HG03064 (cell line): Measurements from ENCODE around the gene BRI3.

Source experiments
- ATAC-seq: cut with Tn5 transposase; IDR thresholded peaks from one replicate; pipeline ENCODE4 v1.9.1; 2021; ENCODE audit warnings: low read depth; ENCODE audit not compliant: unreplicated experiment

BRI3 gene

DNA sequence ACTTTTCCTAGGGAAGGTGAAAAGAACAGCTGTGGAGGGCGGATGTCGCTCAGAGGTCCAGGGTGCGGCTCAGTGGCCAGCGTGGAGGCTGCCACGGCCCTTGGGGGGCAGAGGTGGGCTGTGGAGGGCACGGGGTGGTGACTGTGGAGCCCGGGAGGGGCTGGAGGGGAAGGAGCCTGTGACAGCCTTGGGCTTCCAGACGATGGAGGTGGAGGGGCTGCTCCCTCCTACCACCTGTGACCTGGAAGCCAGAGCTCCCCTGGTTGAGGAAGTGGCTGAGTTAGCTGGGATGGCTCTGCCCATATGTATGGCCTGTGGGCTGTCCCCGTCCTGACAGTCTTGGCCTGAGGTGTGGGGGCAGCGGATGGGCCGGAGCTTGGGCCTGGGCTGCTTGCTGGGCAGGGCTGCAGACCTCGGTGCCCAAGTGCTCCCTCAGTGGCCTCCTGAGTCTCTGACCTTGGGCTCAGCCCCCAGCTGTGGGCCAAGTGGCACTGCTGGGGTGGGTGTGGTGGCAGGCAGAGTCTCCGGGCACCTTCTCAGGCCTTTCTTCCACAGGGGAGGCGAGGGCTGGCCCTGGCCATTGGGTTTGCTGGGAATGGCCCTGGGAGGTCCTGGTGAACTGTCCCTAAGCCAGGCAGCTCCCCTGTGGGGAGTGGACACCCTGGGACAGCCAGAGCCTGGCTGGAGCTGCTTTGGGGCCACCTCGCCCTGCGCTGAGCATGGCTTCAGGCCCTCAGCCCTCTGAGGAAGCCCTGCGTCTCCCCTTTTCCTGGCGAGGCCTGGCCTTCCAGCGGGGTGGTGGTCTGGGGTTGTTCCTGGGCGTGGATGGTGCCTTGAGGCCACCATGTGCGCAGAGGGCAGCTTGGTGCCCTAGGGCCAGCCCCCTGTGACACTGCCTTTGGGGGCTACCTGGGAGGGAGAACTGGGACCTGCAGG lies 3.9 kb downstream of the BRI3 start:
- no peak for ATAC-seq

- no peak for ATAC-seq
Observed at GRCh38 chr7:98286093-98286539, 4.6 kb downstream of the BRI3 start.

DNA sequence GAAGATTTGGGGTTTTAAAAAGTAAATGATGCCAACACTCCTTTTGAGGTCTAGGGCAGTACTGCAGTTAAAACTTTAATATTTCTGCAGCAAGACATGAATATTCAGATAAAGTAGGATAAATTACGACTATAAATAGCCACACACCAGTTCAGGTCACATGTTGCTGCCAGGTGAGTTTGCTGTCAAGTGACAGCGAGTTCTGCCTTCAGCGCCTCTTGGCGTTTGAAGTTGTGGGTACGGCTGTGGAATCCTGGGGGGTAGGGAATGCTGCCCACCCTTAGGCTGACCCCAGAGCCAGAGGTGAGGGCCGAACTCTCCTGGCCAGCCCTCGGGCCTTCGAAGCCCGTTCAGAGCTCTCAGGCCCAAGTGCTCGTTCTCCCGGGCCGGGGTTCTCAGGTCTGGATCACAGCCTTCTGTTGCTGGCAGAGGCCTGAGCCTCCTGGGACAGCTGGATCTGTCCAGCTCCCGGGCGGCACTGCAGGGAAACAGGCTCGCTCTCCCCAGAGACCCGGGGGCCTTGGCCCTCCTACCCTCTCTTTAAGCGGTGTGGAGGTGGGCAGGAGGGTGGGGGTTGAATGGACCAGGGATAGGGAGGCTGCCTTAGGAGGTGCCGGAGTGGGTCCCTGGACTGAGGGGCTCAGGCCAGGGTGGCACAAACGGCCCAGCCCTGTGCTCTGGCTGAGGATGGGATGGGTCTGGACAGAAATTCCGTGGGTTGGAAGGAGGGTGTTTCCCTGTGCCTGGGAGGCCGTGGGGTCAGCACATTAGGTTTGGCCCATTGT lies 5.4 kb downstream of the BRI3 start:
- ATAC-seq: no peak

DNA sequence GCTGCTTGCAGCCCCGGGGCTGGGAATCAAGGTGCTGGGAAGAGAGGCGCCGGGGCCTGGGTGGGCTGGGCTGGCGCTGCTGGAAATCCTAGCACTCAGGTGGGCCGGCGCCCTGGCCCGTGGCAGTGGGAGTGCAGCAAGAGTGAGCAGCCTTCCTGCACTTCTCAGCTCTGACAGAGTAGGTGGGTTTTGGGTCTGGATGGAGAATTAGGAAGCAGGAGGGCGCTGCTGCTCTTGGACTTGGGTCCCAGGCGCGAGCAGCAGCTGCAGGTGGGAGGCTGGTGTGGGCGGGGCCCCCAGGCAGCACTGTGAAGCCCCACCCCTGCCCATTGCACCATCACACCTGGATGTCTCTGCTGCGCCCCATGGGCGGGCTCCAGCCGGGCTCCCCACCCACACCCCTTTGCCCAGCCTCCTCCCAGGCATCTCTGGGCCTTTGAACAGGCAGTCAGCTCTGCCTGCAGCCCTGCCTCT lies 6.0 kb downstream of the BRI3 start:
- ATAC-seq: no peak

DNA sequence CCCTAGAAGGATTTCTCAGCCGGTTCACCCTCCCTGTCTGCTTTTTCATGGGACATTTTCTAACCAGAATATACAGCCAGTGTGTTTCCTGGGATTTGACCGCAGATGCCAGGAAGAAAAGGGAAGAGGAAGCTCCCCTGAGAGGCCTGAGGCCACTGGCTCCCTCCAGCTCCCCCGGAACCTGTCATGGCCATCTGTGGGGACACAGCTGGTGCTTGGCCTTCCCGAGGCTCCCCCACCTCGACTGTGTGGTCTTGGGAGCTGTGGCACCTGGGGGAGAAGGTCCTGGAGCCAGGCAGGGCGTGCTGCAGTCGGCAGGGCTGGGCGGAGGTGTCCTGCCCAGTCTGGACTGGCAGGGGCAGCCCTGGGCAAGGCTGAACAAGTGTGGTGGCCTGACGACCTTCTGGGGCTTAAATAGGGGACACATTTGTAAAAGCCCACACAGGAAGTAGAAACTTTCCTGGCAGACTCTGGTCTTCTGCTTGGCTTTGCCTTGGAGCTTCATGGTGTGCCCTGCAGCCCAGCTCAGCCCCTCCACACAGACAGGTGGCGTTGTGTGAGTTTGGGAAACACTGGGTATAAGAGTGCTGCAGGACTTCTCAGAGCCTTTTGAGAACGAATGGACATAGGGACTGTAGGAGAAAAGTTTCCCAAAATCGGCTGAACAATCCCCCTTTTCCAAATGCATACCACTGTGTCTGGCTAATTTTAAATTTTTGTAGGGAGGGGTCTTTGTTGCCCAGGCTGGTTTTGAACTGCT lies 6.8 kb downstream of the BRI3 start:
- ATAC-seq: no peak

- ATAC-seq: no peak
Observed at GRCh38 chr7:98289333-98289875, 7.9 kb downstream of the BRI3 start.

DNA sequence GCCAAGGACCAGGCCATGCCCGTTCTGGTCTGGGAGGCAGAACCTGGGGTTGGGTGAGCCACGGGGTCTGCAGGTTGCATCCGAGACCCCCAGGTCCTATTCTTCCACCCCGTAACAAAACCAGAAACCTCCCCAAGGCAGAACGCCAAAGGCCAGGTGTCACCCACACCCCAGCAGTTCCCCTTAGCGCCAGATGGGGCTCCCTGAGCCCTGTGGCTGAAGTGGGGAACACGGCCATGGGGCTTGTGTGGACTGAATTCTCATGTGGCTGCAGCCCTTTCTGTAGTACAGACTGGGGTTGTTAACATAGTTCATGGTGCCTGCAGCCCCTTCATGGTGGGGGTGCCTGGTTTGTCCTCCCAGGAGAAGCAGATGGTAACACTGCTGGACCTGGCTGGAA lies 10.2 kb downstream of the BRI3 start:
- no peak for ATAC-seq

- no peak for ATAC-seq
Observed at GRCh38 chr7:98293265-98293664, 11.8 kb downstream of the BRI3 start.

GRCh38 chr7:98293746-98294145 lies 12.3 kb downstream of the BRI3 start:
- ATAC-seq: no peak

DNA sequence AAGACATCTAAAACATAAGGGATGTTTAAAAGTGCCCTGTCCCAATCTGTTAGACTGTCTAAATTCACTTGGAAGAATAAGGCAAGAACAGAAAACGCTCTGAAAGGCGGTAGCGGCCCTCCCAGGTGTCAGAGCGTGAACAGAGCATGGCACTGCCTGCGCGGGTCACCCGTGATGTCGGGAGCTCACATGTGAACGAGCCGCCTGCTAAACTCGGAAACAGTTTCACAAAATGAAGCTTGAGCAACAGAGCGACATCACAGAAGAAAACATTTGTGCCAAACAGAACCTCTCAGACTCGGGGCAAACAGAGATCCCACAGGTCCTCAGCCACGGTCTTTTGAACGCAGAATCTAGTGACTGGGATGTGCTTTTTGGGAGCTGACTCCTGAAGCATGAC lies 12.8 kb downstream of the BRI3 start:
- no peak for ATAC-seq

DNA sequence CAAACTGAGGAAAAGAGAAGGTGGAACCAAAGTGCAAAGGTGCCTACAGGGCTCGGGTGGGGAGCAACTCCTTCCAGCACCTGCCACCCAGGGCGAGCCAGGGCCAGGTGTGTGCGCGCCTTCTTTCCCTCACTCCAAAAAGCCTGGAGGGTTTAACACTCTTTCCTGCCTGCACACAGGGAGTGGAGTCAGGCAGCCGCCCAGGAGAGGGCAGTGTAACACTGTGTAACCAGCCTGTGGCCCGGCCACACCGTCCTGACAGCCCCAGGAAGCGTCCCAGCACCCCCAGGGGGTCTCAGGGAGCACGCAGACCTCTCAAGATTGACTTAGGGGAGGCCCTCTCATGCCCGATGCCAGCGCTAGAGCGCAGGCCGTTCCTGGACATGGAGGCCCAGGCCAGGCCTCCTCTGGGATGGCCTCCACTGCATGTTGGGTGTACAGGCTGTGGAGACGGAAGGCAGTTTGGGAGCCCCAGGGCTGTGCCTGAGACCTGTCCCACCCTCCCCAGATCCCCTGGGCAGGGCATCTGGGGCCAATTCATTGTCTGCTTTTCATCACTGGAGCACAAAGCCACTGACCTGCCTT lies 13.4 kb downstream of the BRI3 start:
- ATAC-seq: no peak

- ATAC-seq: no peak
Observed at GRCh38 chr7:98295467-98296192, 14.1 kb downstream of the BRI3 start.

DNA sequence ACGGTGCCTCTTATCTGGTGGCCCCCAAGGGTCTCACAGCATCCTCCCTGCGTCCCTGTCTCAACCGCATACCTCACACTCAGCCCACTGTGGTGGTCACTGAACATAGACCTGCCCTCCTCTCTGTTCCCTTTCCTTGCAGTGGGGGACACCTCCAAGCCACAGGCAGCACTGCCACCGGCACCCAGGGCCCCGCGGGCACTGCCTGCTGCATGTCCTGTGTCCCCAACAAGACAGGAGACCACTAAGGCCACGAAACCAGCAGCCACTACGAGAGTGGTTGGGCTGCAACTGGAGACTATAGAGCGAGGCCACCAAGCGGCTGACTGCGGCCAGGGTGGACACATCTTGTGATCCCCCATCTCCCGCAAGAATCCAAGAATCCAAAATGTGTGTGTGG lies 15.3 kb downstream of the BRI3 start:
- ATAC-seq: no peak

GRCh38 chr7:98297626-98298286 lies 16.3 kb downstream of the BRI3 start:
- ATAC-seq: no peak

GRCh38 chr7:98300595-98301372 lies 19.3 kb downstream of the BRI3 start:
- ATAC-seq: no peak

DNA sequence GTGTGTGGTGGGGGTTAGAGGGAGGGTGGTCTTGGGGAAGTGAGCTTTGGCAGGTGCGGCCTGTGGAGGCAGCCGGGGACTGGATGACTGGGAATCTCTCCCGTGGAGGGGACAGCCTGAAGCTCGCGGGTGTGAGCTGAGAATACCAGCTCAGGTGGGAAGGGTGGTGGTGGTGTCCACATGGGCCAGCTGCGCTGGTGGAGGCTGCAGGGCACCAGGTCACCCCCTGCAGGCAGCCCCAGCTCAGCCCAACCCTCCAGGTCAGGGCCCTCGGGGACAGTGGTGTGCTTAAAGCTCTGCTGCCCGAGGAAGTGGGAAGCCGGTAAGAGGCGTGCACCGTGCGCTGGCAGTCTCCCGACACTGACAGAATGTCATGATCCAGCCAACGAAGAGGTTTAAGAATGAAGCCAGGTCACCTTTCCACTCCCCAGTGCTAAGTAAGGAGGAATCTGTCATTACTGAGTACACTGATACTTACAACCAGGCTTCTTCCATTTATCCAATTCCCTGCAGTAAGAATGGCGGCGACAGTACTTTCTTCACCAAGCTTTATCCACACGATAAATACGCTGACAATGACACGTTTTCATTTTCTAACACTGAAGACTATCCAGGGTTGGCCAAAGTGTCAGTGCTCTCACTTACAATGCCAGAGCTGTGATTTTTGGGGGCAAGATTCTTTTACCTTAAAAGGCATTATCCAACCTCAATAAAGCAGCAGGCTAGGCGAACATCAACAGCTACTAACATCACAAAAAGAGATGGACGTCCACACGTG lies 20.4 kb downstream of the BRI3 start:
- ATAC-seq: no peak

GRCh38 chr7:98303176-98303865 lies 21.8 kb downstream of the BRI3 start:
- ATAC-seq: no peak
